GM19463 (cell line): ENCODE data around the gene FAM13A.
"Not testable (repeated sequence)": the region's sequence is repeated elsewhere in the genome, so short reads cannot be mapped to it uniquely, and the experiment has no call there.

Experiments
- ATAC-seq: cut with Tn5 transposase; IDR thresholded peaks from one replicate; pipeline ENCODE4 v1.9.1; 2021; ENCODE audit warnings: mild to moderate bottlenecking, moderate library complexity; ENCODE audit not compliant: unreplicated experiment

Gene FAM13A

DNA sequence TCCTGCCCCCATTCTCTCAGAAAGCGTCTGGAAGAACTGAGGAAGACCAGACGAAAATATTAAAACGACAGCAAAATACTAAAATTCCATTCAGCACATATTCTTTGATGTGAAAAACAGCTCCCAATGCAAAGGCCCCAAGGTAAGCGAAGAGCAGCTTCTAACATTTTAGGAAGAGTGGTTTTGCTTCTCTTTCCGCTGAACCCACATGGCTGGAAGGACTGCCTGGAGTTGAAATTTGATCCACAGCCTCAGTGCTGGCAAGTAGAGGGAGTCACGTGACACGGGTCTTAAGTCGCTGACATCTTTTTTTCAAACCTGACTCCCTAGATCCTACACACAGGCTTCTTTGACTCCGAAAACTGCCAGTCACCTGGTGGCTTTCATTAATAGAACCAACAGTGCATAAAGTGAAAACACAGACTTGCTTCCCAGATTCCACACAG is at the start of gene FAM13A:
TSS of gene FAM13A (minus strand) at position 233 of the 446 bp plus-strand sequence. CDS start at position 12, 221 bp downstream.
- peak; percentile 75 for ATAC-seq

DNA sequence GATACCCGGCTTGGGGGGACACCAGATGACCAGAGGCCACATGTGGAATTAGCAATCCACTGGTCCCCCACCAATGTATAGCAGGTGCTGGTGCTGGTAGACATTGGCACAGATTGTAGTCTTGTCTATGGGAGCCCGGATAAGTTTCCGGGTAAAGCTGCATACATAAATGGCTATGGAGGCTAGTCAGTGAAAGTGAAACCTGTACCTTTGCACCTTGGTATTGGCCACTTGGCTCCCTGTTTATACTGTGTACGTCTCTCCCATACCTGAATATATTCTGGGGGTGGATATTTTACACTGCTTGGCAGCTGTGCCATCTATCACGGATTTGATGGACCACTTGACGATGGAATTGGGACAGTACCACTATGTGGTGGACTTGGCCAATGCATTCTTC is 48.7 kb upstream of the FAM13A start:
- no peak for ATAC-seq

DNA sequence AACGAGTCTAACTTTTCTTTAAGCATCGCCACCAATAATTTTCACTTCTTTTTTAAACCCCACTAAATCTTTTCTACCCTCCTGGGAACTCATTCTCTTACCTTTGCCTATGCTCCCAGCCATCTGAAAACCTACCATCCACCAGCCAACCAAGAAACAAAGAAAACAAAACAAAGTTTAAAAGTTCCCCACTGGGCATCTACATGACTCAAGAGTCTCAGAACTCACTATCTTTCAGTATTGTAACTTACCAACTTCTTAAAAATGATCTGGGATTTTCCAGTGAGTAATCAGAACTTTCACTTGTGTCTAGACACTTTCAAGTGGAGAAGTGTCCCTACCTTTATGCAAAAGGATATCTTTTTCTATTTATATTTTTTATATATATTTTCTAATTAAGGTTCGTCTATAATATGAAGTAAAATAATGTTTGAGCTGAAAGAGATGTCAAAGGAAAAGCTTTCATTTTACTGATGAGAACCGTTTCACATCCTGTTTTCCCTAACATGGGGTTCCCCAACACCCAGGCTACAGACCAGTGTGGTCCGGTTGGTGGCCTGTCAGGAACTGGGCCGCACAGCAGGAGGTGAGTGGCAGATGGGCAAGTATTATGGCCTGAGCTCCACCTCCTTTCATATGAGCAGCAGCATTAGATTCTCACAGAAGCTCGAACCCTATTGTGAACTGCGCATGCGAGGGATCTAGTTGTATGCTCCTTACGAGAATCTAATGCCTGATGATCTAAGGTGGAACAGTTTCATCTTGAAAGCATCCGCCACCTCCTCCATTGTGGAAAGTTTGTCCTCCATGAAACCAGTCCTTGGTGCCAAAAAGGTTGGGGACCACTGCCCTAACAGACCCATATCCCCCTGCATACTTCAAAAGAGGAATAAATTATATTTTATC is 44.5 kb upstream of the FAM13A start:
- peak; percentile 93 for ATAC-seq

DNA sequence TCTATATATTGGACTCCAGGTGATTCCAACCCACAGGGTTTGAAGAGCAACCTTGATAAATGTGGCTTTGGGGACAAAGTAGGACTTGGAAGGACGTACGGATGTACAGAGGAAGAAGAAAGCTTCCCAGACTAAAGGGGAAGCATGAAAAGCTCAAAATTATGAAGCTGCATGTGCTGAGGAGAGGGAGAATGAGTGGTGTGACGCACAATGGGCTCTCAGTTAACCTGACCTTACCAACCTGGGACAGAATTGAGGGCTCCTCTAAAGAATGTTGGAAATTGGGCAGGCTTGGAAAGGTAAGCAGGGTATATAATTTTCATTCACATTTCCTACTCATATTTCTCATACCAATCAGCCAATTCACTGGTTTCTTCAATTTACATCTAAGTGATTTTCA is 43.9 kb upstream of the FAM13A start:
- peak; percentile 7 for ATAC-seq

DNA sequence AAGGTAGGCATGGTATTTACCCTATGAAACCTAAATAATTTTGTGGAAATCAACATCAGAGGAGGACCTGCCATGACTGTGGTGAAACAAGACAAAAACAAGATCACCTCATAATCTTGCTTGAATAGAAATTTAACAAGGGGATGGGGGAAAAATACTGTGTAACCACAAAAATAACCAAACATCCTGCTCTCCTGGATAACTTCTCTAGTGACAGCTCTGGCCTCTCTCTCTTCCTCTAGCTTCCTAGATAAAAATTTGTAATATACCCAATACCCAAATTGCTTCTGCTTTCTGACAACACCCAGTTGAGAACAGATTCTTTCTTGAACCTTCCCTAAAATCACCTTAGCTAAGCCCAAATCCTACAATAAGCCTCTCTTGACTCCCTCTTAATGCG is 42.5 kb upstream of the FAM13A start:
- no peak for ATAC-seq

DNA sequence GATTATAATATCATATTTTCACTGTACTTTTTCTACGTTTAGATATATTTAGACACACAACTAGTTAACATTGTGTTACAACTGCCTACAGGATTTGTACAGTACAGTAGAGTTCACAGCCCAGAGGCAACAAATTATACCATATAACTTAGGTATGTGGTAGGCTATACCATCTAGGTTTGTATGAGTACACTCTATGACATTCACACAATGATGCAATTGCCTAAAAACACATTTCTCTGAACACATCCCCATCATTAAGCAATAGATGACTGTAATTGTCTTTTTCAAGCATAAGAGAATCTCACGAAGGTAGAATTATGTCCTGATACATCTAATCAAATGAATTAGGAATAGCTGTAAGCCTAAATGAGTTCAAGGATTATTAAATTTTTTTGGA is 42.0 kb upstream of the FAM13A start:
- no peak for ATAC-seq

DNA sequence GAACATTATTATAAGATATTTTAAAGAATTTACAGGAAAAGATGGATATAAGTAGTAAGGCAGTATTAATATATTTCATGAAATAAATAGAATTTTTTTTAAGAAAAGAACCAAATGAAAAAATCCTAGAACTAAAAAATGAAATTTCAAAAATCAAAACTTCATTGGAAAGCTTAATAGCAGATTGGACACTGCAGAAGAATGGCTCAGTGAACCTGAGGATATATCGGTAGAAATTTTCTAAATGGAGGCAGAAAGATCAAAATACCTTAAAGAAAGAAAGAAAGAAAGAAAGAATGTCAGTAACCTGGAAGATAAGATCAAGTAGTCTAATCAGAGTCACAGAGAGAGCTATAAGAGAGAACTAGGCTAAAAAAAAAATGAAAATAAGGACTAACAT is 21.3 kb upstream of the FAM13A start:
- no peak for ATAC-seq

DNA sequence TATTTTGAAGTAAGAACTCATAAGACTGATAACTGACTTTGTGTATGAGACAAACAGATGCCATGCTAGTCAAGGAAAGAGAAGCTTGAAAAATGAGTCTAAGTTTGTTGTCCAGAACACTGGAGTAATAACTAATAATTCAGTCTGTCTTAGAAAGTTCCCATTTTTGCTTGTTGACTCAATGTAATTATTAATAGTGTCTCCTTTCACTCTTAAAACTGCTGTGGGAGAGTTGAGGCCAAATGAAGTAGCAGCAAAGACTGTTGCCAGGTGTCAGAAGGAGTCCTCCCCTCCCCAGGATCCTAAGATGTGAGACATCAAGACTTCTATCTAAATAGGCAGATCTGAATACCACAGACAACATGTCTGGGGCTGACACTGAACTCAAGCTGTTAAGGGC is 20.8 kb upstream of the FAM13A start:
- ATAC-seq = no peak

DNA sequence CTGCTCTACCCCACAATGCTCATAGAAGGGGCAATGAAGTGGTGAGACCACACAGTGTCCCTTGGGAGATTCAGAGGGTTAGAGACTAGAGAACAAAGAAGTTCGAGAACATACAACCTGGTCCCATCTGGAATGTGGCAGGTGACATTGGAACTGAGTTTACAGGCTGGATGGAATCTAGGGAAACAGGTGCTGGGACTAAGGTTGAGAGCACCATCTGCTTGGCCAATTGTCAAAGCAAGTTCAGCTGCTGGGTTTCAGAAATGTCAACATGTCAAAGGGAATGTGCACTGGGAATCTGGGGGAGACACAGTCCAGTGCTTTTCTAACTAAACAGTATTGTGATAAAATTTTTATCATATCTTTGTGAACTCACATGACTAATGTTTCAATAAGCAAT is 15.9 kb upstream of the FAM13A start:
- ATAC-seq = no peak

DNA sequence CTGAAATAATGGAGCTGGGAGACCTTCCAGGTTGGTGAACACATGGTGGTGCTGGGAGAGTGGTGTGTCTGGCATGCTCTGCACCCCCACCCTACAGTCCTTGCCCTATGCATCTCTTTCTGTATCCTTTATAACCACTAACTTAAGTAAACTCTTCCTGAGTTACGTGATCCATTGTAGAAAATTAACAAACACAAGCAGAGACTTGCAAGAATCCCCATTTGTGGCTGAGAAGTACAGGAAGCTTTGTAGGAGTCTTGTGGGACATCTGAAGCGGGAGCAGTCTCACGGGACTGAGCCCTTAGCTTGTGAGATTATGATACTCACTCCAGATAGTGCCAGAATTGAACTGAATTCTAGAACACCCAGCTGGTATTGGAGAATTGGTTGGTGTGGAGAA is 14.3 kb upstream of the FAM13A start:
- no peak for ATAC-seq

DNA sequence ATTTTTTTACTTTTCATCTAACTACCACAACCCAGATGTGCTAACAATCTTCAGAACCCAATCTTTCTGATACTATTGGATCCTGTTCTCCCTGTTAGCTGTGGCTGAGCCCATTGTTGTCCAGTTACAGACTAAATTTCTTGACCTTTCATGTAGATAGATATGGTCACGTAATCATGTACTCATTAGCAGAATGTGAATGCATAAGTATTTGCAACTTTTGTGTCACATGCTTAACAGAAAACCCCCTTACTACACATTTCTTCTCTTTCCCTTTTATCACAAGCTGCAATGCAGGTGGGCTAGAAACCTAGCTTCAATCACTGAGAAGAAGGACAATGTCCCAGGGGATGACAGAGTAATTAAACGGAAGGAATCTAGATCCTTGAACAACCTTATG is 13.1 kb upstream of the FAM13A start:
- peak; percentile 60 for ATAC-seq

DNA sequence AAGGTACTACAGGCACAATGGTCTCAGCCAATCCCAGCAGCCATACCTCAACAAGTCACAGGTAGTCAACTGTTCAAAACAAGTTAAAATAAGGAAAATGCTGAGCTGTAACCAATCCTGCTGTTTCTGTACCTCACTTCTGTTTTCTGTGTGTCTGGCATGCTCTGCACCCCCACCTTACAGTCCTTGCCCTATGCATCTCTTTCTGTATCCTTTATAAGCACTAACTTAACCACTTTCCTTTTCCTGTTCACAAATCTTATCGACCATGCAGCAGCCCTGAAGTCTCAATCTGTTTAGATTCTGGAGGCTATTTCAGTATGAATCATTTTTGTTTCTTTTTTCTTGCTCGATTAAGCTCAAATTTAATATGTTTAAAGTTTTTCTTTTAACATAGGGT is 12.5 kb upstream of the FAM13A start:
- ATAC-seq = peak; percentile 62

DNA sequence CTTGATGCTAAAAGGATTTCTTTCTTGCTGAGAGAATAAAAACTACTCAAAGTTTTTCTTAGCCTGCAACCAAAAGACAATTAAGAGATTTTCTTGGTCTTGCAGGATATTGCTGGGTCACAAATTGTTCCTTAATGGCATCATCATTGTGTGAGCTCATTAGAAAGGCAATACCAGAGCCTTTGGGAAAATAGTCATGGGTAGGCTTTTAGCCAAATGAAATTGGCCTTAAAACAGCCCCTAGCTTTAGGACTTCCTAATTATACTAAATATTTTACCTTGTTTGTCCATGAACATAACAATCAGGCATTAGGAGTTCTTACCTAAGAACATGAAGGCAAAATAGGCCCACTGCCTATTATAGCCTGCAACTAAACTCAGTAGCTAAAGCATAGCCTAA is 10.4 kb upstream of the FAM13A start:
- no peak for ATAC-seq

DNA sequence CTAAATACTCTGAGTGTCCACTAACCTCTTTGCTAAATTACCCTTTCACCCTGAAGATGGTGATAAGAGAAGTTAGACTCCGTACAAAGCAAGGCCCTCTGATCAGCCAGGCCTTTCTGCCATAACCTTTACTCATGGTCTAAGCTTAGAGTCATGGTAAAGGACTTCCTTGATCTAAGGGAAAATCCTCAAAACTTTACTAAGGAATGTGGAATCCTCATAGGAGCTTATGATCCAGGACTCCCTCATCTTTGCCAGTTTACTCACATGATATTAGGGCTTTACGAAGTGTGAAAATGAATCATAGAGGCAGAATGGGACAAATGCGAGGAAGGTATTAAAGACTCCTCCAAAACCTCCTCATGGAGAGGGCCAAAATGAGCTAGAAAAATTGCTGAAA is 7.9 kb upstream of the FAM13A start:
- ATAC-seq = no peak

DNA sequence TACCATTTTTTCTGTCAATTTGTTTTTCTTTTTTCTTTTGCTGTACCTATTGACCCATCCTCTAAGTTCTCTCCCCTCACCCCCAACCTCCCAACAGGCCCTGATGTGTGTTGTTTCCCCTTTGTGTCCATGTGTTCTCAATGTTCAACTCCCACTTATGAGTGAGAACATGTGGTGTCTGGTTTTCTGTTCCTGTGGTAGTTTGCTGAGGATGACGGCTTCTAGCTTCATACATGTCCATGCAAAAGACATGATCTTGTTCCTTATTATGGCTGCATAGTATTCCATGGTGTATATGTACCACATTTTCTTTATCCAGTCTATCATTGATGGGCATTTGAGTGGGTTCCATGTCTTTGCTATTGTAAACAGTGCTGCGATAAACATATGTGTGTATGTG is 859 bp upstream of the FAM13A start:
- ATAC-seq = not testable (repeated sequence)

DNA sequence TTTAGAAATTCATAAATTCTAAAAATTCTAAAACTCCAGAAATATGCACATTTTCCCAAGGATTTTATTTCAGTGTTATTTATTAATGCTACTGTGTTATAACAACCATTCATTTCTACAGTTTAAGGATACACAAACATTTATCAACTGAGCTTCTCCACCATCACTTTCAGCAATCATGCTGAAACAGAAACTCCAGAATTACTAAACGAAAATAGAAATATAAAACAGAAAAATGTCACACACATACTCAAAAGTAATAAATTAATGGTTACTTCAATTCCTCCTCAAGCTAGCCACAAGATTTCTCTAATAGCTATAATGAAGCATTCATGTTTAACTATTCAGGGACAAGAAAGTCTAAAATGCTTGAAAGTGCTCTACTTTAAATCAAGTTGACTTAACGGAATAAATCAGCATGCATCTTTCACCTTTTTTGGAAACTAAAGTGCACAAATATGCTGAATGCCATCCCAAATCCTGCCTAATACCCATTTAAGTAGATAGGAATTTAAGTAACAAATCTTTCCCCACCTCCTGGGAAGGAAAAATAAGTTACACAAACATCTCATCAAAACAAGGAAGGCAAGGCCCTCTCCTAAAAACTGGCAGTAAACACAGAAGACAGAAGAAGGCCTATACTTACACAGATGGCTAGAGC is 563 bp downstream of the FAM13A start:
- peak; percentile 53 for ATAC-seq

DNA sequence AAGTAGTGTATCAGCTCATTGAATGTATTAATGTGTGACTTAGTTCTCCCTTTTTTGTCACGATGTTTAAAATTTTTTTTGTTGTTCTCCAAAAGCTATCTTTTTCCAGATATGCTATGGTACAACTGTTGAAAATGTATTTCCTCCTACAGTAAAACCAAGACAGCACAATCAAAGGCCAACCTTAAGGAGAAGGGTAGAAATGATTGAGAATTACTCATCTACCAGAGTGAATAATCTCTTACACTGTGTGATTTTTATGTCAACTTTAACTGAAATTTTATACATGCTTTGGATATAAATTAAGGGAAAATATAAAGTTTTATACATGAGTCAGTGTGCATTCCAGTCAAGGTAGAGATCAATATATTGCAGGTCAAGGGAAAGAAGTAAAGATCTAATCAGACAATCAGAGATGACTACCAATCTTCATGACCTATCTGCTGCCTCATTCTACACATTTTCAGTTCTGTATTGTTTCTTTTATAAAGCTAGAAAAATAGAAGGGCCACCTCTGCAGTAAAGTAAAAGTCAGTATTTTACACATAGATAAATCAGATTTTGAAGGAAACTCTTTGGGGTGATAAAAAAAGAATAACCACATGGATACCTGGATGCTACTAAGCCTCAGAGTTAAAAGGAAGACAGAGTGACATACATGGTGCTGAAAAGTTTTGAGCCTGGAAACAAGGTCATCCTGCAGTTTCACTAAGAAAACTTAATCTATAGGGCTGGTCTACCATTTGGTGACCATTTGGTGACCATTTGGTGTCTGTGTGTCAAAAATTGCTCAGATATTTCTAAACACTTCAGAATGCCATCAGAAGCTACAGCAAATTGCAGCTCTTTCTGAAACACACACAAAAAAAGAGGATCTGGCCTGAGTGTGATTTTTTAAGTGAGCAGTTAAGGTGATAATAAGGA is 1.6 kb downstream of the FAM13A start:
- no peak for ATAC-seq

DNA sequence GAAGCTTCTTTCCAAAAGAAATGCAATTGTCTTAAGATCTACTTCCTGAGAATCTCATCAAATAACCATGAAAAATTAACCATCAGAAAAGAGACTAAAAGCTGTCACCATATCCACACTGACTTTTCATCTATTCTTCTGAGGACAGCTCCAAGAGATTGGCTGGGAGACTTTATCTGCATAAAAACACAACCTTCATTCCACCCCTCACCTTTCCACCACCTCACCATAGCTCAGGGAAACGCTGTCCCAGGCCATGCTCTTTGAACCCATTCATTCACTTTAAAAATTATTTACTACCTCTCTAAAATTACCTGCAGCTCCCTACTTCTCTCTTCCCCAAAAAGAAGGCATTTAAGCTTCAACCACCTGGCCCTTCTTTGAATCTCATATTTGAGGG is 2.4 kb downstream of the FAM13A start:
- no peak for ATAC-seq

DNA sequence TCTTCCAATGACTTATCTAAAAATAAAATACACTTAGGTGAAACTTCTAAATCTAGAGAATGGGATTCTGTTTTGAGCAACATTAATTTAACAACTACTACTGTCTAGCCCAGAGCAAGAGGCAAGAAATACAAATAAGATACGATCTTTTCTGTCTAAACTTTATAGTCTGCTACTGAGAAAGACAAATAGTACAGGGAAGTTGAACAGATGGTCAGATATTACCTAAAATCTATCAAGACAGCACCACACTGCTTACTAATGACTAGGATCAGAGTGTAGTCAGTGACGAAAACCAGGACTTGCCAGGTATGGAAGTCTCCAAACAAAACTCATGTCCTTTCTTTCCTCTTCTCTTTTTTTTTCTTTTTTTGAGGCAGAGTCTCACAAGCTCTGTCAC is 7.1 kb downstream of the FAM13A start:
- ATAC-seq = no peak

DNA sequence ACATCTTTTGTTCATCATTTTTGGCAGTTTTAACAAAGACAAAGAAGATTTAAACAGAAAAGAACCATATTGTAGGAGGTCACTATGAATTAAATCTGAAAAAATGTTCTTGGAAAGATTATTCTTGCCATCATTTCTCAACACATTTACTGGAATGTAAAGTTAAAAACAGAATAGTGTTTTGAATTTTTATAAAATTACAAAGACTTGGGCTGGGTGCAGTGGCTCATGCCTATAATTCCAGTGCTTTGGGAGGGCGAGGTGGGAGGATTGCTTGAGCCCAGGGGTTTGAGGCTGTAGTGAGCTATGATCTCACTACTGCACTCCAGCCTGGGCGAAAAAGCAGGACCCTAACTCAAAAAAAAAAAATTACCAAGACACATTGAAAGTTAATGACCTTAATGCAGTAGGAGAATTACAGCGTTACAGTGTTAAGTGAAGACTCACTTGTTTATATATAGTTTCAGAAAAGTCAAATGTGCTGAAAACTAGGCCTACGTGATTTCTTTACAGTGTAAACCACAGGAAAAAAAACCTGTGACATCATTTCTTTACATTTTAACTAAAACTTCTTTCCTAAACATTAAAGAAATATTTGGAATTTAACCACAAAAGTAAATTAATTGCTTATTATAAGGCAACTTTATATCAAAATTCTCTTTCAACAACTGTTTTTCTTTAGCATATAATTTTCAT is 7.9 kb downstream of the FAM13A start:
- ATAC-seq = no peak
